ENCODE data around the gene EIPR1. TPM values are rescaled to one million over a fixed set of nuclear protein-coding genes. Genes with fewer than 3 reads are reported as not detected.

Gene EIPR1
- total and polyA plus RNA-seq, 10 of the 15 experiments (the other 5 are each of a cell fraction or from before 2014, with no cell fraction given) = 23.6 to 61.2 (median 42.2) TPM

DNA sequence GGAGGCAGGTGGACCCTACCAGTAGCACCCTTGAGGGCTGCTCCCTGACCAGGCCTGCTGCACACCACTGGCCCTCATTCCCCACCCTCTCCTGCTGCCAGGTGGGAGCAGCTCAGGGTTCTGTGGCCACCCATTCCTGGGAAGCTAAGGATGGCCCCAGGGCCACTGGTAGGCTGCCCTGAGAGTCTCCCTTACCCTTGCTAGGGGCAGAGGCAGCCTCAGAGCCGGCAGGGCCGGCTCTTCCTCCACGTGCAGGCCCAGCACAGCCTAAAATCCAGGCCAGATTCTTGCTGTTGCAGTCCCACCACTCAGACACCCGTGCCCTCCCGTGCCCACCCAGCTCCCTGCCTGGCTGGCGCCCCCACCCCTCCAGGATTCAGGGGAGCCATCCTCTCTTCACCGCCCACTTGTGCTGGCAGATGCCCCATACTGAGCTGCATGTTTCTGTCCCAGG lies 199.0 kb downstream of the EIPR1 start:
- H3K4me3 ChIP-seq = no peak overlapping the region
- BruUV-seq (replicated peaks) = no TSS peak
- 94% methylated on average over 7 of the region's 7 CpGs for WGBS (ENCODE audit: insufficient coverage, insufficient replicate concordance, low lambda C conversion rate, missing lambda C conversion rate)
- H4K20me1 ChIP-seq (ENCODE audit: control insufficient read depth, insufficient read depth) = no peaks in the 10 kb centered on the region
- H3K27me3 ChIP-seq (replicated peaks in 1 of 2; ENCODE audit: control insufficient read depth in 2 of 2, insufficient read depth in 2 of 2, low read length in 1 of 2) = no peaks in the 10 kb centered on the region
- in situ Hi-C loops (cut with MboI) = no loop called here
- no peak for FAIRE-seq
- no peak overlapping the region for H3K9ac ChIP-seq (ENCODE audit: control insufficient read depth, insufficient read depth, low read length)
- H3K4me2 ChIP-seq (ENCODE audit: control insufficient read depth, insufficient read depth) = no peak overlapping the region
- POLR2A ChIA-PET = no interaction called here
- H2AFZ ChIP-seq (ENCODE audit: control insufficient read depth, low read depth, low read length) = no peak overlapping the region
- RAD21 ChIA-PET (ENCODE audit: unreplicated experiment) = no interaction called here
- ATAC-seq = peak; percentile 26; the same call in 2 of the 3 replicates
- intact Hi-C loops (cut with micrococcal nuclease; ENCODE audit: unreplicated experiment) = no loop called here
- no peaks in the 10 kb centered on the region for H3K79me2 ChIP-seq (ENCODE audit: control insufficient read depth, insufficient read depth, low read length)
- no peaks in the 10 kb centered on the region for H3K4me1 ChIP-seq (ENCODE audit: control insufficient read depth, insufficient read depth, low read length)
- no peak overlapping the region for H3K27ac ChIP-seq (ENCODE audit: control insufficient read depth, insufficient read depth)
- TF ChIP-seq CREB1 (IDR thresholded peaks at IDR 0.05; ENCODE audit: low read depth) = no peak
- TF ChIP-seq, protein P1, sequence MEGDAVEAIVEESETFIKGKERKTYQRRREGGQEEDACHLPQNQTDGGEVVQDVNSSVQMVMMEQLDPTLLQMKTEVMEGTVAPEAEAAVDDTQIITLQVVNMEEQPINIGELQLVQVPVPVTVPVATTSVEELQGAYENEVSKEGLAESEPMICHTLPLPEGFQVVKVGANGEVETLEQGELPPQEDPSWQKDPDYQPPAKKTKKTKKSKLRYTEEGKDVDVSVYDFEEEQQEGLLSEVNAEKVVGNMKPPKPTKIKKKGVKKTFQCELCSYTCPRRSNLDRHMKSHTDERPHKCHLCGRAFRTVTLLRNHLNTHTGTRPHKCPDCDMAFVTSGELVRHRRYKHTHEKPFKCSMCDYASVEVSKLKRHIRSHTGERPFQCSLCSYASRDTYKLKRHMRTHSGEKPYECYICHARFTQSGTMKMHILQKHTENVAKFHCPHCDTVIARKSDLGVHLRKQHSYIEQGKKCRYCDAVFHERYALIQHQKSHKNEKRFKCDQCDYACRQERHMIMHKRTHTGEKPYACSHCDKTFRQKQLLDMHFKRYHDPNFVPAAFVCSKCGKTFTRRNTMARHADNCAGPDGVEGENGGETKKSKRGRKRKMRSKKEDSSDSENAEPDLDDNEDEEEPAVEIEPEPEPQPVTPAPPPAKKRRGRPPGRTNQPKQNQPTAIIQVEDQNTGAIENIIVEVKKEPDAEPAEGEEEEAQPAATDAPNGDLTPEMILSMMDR (IDR thresholded peaks at IDR 0.05 in 2 of 3, conservative IDR thresholded peaks at IDR 0.05 in 1 of 3; ENCODE audit: control insufficient read depth in 2 of 3, extremely low read depth in 1 of 3, insufficient read depth in 1 of 3, low read depth in 3 of 3, low read length in 3 of 3) = 0 out of 6 replicates have a peak, but pooled peaks of 1 of the 3 experiments have one; percentile 1
- SMC1A ChIA-PET (ENCODE audit: uncharacterized antibody, unreplicated experiment) = no interaction called here
- peaks cover 0 to 3% of the 10 kb centered on the region in 2 experiments; a peak in 1 of 4 replicates for H3K36me3 ChIP-seq (ENCODE audit: control insufficient read depth in 2 of 2, insufficient read depth in 2 of 2, low read length in 1 of 2)
- CTCF ChIA-PET = no interaction called here
- H3K9me3 ChIP-seq (replicated peaks; ENCODE audit: control insufficient read depth, insufficient read depth, low read length) = peaks cover 4% of the 10 kb centered on the region; the same call in 2 of the 3 replicates
- DNase-seq (ENCODE audit: low read depth, low spot score) = no peak

DNA sequence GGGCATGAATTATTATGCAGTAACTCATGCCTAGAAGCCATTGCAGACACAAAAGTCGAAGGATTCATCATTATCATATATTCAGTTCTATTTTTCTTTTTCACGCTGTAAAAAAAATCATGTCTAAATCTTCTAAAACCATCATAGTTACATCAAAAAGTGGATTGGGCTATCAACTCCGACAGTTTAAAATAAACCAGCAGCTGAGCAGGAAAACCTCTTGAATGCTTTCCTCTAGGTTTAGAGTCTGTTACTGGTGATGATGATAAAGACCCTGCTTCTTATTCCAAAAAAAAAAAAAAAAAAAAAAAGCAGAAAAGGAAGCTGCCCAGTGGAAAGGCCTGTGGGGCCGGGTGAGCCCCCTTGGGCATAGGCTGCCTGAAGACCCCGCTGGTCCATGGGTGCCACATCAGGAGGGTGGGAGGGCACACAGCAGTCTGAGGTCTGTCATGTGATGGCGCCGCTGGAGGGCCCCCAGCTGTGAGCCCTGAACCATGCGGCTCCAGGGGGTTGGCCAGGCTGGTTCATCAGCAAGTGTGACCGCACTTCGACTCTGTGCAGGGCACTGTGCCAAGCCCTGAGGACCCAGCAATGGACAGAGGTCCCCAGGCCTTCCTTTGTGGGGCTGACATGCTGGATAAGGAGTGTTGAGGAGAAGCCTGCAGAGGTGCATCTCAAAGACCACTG lies 199.6 kb downstream of the EIPR1 start:
- no peak overlapping the region for H3K4me2 ChIP-seq (ENCODE audit: control insufficient read depth, insufficient read depth)
- H2AFZ ChIP-seq (ENCODE audit: control insufficient read depth, low read depth, low read length) = no peak overlapping the region
- RAD21 ChIA-PET (ENCODE audit: unreplicated experiment) = no interaction called here
- H3K36me3 ChIP-seq (ENCODE audit: control insufficient read depth in 2 of 2, insufficient read depth in 2 of 2, low read length in 1 of 2) = peaks cover 0 to 3% of the 10 kb centered on the region in 2 experiments; a peak in 1 of 4 replicates
- intact Hi-C loops (cut with micrococcal nuclease; ENCODE audit: unreplicated experiment) = no loop called here
- no peaks in the 10 kb centered on the region for H3K27me3 ChIP-seq (replicated peaks in 1 of 2; ENCODE audit: control insufficient read depth in 2 of 2, insufficient read depth in 2 of 2, low read length in 1 of 2)
- H3K27ac ChIP-seq (ENCODE audit: control insufficient read depth, insufficient read depth) = no peak overlapping the region
- no peak for FAIRE-seq
- H3K9ac ChIP-seq (ENCODE audit: control insufficient read depth, insufficient read depth, low read length) = no peak overlapping the region
- no peaks in the 10 kb centered on the region for H3K4me1 ChIP-seq (ENCODE audit: control insufficient read depth, insufficient read depth, low read length)
- in situ Hi-C loops (cut with MboI) = no loop called here
- no peak; the same call in 1 of the 3 replicates for ATAC-seq
- H3K79me2 ChIP-seq (ENCODE audit: control insufficient read depth, insufficient read depth, low read length) = no peaks in the 10 kb centered on the region
- SMC1A ChIA-PET (ENCODE audit: uncharacterized antibody, unreplicated experiment) = no interaction called here
- POLR2A ChIA-PET = no interaction called here
- WGBS (ENCODE audit: insufficient coverage, insufficient replicate concordance, low lambda C conversion rate, missing lambda C conversion rate) = 87% methylated on average over 10 of the region's 10 CpGs
- CTCF ChIA-PET = no interaction called here
- H4K20me1 ChIP-seq (ENCODE audit: control insufficient read depth, insufficient read depth) = no peaks in the 10 kb centered on the region
- peaks cover 4% of the 10 kb centered on the region; the same call in 2 of the 3 replicates for H3K9me3 ChIP-seq (replicated peaks; ENCODE audit: control insufficient read depth, insufficient read depth, low read length)
- BruUV-seq (replicated peaks) = no TSS peak
- DNase-seq (ENCODE audit: low read depth, low spot score) = no peak
- no peak overlapping the region for H3K4me3 ChIP-seq
- no peak for TF ChIP-seq SIX5 (IDR thresholded peaks at IDR 0.05; ENCODE audit: low read depth, low read length, severe bottlenecking)
- TF ChIP-seq, protein P1 (IDR thresholded peaks at IDR 0.05 in 2 of 3, conservative IDR thresholded peaks at IDR 0.05 in 1 of 3; ENCODE audit: control insufficient read depth in 2 of 3, extremely low read depth in 1 of 3, insufficient read depth in 1 of 3, low read depth in 3 of 3, low read length in 3 of 3) = no peak
- TF ChIP-seq, protein P2, sequence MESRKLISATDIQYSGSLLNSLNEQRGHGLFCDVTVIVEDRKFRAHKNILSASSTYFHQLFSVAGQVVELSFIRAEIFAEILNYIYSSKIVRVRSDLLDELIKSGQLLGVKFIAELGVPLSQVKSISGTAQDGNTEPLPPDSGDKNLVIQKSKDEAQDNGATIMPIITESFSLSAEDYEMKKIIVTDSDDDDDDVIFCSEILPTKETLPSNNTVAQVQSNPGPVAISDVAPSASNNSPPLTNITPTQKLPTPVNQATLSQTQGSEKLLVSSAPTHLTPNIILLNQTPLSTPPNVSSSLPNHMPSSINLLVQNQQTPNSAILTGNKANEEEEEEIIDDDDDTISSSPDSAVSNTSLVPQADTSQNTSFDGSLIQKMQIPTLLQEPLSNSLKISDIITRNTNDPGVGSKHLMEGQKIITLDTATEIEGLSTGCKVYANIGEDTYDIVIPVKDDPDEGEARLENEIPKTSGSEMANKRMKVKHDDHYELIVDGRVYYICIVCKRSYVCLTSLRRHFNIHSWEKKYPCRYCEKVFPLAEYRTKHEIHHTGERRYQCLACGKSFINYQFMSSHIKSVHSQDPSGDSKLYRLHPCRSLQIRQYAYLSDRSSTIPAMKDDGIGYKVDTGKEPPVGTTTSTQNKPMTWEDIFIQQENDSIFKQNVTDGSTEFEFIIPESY (IDR thresholded peaks at IDR 0.05) = no peak
- no peak for TF ChIP-seq MXI1 (IDR thresholded peaks at IDR 0.05; ENCODE audit: low read depth, low read length)
- no peak for TF ChIP-seq GABPA (IDR thresholded peaks at IDR 0.05; ENCODE audit: low read depth)
- TF ChIP-seq DPF2 (IDR thresholded peaks at IDR 0.05) = no peak
